Inferior parietal cortex (tissue), 1 donor: ENCODE data around the gene GALNT10.

Source experiments
- DNase-seq: peaks from one replicate; pipeline ENCODE4 v3.0.0-alpha.2; 2016; ENCODE audit errors: extremely low spot score

Gene GALNT10

DNA sequence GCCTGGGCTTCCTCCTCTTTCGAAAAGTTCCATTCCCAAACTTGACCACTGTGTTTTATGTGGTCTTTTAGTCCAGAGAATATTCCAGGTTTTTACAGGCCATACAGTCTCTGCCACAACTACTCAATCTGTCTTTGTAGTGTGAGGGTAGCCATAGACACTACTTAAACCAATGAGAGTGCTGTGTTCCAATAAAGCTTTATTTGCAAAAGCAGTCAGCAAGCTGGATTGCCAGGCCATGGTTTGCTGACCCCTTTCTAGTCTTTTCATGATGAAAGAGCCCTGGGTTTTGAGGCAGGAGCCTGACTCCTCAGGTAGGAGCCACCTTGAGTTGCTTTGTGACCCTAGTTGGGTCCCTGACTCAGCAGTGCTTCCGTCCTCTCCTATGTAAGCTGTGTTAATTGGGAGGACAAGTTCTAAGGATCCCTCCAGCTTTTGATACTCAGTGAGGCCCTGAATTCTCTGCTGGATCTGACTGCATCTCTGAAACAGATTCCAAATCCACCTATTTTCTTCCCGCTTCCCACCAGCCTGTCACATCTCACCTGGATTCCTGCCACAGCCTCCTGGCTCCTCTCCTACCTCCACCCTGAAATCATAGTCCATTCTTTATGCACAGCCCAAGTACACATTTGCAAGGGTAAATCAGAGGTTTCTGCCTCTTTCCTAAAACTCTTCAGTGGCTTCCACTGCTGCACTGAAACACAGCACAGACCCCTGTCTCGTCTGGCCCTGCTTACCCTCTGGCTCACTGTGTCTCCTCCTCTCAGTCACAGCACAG is 13.5 kb downstream of the GALNT10 start:
- no peak for DNase-seq

DNA sequence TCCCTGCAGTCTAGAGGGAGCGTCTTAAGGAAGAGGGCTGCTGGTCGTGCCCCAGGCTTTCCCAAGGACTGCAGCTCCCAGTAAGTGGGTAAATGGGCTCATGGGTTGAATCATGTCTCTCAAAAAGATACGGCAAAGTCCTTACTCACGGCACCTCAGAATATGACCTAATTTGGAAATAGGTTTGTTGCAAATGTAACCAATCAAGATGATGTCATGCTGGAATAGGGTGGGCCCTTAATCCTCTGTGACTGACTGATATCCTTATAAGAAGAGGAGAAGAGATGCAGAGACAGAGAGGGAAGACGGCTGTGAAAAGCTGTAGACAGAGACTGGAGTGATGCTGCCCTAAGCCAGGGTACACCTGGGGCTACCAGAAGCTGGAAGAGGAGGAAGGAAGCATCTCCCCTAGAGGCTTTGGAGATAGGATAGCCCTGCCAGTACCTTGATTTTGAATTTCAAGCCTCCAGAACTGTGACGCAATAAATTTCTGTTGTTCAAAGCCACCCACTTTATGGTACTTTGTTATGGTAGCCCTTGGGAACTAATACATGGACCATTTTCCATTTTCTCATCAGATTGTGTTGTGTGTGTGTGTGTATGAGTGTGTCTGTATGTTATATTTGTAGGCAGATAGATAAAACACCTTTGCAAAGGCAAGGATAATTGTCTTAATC is 15.0 kb downstream of the GALNT10 start:
- DNase-seq = no peak

DNA sequence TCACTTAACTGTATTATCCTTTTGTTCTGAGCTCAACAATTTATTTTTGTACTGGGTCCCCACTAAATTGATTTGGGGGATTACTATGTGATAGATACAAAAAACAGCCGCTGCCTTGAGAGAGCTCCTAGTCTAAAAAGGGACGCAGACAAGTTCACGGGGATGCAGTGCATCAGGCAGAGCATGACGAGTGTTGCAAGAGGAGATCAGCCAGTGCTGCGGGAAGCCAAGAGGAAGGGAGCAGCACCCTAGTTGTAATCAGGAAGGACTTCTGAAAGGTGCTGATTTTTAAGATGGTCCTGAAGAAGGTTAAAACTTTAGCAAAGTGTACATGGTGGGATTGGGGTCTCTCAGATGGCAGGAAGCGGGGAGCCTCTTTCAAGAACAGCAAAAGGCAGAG is 15.8 kb downstream of the GALNT10 start:
- no peak for DNase-seq

DNA sequence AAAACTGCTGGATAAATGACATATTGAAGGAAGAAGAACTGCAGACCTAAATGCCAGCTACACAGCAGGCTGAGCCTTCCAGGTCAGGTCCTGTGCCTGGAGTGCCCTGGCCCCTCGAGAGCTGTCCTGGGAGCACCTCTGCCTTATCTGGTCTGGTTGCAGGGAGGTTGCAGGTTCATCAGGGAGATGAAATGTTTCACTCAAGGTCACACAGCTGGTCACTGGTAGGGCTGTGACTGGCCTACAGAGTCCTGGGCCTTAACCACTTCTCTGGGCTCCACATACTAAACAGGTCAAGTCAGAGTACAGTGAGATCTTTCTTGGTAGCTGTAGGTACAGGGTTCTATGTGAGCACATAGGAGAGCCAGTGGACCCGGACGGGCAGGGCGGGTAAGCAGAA is 16.7 kb downstream of the GALNT10 start:
- no peak for DNase-seq

DNA sequence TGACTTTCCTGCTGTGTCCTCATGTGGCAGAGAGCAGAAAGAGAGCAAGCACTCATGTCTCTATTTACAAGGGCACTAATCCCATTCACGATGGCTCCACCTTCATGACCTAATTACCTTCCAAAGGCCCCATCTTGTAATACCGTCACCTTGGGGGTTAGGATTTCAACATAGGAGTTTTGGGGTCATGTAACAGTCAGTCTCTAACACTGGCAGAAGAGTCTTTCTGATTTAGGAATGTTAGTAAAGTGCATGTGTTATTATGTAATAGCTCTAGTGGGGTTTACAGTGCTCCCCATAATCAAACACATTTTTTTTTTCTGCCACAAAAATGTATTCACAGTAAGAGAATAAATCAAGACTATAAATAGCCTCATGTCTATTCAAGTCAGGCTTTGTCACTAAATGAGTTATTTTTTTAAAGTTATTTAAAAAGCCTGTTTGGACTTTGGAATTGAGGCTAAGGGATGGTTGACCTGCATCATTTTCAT is 19.1 kb downstream of the GALNT10 start:
- DNase-seq = no peak

DNA sequence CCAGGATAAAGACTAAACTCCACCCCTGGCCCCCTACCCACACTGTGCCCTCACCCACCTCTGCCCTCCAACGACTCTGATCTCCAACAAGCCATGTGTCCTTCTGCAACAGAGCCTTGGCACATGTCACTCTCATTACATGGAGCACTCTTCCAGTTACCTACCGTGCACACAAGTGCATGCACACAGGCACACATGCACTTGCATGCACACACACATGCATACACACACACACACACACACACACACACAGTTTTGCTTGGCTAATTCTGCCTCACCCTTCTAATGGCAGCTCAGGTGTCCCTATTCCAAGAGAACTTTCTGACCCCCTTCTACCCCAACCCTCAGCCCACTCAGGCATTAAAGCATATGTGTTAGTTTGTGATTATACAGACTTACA is 19.6 kb downstream of the GALNT10 start:
- DNase-seq = no peak

DNA sequence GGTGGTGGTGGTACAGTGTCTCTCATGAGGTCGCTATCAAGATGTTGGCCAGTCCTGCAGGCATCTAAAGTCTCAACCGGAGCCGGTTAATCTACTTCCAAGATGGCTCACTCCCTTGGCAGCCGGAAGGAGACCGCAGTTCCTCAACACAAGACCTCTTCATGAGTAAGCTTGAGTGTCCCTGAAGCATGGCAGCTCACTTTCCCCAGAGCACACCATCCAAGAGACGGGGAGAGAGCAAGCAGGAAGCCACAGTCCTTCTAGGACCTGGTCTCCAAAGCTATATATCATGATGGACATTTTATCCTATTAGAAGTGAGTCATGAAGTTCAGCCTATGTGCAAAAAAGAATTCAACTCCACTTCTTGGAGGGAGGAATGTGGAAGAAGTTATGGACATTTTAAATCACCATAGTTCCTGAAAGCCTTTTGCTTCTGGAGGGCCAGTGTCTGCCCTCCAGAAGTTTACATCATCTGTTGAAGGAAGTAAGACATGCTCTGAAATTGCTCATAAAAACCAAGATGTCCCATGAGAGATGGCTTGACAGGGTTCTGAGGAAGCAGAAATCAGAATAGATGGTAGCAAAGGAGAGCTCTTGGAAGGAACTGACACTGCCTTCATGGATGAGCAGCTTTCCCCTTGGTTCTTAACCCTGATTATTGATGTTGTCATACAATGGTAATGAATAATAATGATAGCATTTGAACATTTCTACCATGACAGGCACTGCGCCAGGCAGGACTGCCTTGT is 21.3 kb downstream of the GALNT10 start:
- DNase-seq = no peak

DNA sequence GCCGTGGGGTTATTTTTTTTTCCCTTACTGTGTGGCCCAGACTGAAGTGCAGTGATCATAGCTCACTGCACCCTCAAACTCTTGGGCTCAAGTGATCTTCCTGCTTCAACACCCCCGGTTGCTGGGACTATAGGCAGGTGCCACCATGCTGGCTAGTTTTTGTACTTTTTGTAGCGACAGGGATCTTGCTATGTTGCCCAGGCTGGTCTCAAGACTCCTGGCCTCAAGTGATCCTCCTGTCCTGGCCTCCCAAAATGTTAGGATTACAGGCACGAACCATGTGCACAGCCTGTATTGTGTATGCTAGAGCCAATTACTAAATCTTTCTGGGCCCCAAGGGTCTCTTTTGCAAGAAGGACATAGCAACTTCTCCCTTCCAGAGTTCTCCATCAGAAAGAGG is 23.1 kb downstream of the GALNT10 start:
- no peak for DNase-seq

DNA sequence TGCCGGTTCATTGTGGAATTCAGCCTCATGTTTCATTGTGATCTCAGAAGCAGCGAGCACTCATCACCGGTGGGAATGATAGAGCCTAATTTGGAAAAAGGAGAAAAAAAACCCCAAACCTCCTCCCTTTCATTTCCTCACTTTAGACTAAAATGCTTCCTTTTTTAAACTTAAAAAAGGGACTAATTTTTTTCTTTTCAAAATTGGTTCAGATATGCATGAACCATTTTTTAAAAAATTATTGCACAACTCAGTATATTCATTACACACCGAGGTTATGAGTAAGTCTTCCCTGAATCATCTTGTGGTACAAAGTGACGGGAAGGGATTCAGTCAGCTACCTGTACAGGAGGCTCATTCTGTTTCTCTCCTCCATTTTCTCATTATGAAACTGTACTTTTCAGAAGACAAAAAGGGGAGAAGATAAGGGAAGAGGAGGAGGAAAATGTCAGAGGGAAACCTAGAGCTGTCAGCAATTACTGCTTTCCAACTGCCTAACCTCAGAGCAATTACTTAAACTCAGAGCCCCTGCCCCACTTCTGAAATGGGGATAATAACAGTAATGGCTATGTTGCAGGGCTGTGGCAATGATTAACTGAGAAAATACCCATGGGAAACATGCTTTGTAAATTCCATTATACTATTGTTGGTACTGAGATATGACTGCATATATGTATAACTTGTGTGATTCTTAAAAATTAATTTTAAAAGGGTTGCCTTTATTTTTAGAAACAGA is 24.0 kb downstream of the GALNT10 start:
- DNase-seq = no peak

DNA sequence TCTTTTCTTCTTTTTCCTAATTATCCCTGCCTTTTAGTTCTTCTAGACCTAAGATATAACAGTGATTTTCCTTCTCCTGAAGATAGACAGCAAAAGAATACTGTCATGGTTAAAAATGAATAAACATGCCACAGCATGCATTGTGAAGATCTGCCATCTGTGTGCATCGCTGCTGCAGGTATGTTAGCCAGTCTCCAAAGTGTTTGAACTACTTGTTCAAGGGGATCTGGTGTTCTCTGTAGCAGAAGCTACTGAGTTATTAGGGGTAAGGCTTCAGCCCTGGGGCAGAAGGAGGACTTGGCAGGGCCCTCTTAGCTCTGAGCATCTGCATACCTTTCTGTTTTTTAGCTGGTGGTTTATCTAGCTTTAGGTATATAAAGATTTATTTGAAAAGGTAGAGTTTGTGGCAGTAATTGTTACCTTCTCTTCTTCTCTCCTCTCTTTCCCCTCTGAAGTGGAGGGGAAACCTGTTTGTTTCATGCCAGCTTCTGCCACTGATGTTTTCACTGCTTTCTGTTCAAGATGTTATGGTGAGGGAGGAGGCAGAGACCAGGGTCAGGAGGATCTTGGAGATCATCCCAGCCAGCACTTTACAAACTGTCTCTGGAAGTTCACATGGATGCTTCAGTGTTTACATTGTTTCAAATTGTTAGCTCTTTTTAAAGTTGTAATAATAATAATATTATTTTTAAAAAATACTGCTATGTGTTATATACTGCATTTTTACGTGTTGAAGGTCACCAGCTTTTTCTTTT is 25.2 kb downstream of the GALNT10 start:
- no peak for DNase-seq

DNA sequence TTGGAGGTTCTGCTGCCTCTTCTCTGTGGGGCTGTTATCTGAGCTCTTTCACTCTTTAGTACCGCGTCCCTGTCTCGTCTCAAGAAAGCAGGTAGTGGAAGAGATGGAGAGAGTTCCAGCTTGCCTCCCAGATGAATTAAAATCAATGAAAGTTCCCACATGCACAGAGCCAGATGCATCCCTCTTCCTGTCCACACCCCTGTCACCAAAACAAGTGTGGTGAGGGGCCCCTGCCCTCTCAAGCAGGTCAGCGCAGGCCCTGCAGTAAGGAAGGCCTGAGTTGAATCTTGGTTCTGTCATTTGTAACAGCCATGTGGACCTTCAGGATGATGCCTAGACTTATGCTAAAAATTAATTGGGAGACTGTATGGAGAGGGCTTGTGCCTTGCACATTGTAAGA is 26.9 kb downstream of the GALNT10 start:
- no peak for DNase-seq

DNA sequence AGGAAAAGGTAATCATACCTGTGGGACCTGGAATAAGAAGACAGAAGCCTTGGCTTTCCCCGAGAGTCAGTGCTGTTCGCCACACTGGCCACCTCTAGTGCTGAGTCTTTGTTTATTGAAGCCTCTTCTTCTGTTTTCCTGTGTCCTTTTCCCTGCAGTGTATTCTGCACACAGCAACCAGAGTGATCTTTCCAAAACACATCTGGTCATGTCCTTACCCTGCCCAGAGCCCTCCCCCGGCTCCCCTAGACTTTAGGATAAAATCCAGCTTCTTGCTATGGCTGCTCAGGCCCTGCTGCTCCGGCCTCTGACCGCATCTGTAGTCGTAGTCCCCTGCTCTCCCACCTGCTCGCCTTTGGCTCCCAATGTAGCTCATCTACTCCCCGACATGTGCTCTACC is 28.3 kb downstream of the GALNT10 start:
- no peak for DNase-seq

DNA sequence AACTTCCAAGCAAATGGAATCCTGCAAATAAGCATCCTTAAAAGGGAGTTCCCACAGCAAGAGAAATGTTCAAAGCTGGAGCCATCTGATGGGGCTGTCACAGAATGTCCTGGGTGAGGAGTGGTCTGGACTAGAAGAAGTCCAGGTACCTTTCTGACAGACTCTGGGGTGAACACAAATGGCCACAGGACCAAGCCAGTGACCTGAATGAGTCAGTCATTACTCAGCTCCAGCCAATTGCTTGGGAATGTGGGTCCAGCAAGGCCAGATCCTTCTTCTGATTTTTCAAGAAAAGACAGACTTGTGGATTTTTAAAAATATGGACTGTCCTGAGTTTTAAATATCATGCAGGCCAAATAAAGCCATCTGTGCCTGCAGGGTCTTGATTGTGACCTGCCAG is 30.1 kb downstream of the GALNT10 start:
- DNase-seq = no peak

DNA sequence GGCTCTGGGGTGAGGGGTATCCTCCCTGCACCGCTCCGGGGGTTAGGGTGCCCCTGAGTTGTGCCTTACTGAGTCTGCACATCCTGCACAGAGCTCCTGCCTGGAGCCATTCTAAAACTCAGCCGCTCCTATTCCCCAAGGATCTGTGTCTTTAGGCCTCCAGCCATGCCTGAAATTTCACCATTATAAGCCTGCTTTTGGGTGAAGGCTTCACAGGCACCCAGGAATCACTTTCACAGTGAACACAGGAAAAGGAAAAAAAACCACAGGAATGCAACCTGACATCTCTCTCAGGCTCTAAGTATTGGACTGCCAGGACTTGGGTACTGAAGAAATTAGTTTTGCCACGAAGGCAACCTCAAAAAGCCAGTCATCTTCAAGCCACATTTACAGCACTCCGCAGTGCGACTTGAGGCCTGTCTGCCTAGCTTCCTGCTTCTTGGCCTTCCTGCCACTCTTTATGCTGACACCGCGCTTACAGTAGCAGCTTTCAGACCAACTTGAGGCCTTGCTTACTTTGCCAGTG is 30.9 kb downstream of the GALNT10 start:
- no peak for DNase-seq

DNA sequence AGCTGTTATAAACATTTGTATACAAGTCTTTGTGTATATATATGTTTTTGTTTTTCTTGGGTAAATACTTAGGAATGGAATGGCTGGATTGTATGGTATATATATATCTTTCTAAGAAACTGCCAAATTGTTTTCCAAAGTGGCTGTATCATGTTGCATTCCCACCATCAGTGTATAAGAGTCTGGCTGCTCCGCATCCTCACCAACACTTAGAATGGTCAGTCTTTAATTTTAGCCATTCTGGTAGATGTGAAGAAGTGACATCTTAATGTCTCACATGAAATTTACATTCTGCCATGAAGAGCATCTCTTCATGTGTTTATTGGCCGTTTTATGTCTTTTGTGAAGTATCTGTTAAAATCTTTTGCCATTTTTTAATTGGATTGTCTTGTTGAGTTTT is 31.9 kb downstream of the GALNT10 start:
- no peak for DNase-seq

DNA sequence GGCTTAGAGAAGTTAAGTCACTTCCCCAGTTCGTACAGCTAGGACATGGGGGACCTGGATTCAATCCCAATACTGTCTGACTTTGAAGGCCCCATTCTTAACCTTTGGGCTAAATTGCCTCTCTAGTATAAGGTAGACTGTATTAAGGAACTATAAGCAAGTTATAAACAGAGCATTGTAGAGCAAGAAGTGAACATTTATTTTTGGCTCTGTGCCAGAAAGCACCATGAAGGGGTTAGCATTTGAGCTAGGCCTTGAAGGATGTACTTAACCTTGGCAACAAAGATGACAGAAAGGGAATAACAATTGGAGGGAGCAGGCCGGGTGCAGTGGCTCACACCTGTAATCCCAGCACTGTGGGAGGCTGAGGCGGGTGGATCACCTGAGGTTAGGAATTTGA is 32.8 kb downstream of the GALNT10 start:
- no peak for DNase-seq

DNA sequence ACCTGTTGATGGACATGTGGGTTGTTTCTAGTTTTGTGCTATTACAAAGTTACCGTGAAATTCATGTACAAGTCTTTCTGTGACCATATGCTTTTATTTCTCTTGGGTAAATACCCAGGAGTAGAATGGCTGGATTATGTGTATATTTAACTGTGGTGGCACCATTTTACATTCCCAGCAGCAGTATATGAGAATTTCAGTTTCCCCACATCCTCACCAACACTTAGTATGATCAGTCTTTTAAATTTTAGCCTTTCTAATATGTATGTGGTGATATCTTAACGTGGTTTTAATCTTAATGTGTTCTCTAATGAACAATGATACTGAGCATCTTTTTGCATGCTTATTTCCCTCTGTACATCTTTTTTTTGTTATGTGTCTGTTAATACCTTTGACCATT is 36.6 kb downstream of the GALNT10 start:
- DNase-seq = no peak

DNA sequence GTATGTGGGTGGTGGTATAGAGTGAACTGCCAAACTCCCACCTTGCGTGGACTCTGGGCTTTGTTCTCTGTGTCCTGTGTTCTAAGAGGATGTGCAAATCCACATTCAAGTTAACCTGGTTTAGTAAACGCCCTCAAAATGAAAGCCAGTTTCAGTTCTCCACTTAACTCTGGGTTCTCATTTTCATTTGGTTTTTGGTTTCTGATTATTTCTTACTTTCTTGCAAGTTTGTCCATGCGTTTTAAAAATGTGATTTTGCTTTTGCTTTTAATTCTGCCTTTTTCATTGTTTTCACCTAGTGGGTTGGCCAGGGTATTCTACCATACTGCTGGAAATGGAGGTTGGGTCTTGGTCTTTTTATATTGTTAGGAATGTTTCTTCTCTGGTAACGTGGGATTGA is 38.2 kb downstream of the GALNT10 start:
- no peak for DNase-seq

DNA sequence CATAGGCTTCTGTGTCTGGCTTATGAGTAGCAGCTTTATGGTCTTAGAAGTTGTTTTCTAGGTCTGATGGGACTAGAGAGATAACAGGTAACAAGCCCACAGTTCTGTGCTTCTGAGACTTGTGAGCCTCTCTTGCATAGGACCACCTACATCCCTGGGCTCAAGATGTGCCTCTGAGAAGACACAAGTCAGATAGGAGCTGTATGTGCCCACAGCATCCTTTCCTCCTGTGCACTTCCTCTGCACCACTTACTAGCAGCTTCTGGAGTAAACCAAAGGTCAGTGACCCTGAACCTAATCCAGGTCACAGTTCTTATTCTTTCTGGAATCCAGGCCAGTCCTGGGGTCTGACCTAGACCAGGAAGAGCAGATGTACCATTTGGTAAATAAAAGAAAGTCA is 40.0 kb downstream of the GALNT10 start:
- no peak for DNase-seq

DNA sequence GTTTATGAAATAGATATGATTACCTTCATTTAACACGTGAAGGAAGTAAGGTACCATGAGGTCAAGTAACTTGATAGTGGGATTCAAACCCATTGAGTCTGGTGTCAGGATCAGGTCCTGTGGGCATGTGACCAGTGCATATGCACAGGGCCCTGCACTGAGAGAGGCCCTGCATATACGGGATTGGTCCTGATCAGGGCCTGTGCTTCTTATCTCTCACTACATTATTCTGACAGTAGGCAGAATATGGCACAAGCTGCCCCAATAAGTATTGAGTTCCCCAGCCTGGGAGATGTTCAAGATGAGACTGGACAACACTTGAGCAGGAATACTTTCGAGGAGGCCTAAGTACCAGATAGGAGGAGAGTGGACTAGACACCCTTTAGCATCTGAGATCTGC is 44.0 kb downstream of the GALNT10 start:
- DNase-seq = no peak

DNA sequence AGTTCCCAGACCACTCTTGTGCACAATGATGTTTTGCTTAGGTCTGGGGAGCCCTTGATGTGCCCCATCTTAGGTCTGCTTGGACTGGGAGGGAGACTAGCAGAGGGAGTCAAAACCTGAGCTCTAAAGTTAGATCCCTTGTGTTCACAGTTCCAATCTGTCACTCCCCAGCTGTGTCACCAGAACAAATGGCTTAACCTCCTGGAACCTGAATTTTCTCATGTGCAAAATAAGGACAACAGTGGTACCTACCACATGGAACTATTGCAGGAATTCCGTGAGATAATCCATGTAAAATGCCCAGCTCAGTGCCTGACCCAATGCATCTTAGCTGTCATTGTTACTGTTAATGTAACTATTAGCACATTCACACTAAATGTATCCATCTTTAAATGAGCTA is 45.5 kb downstream of the GALNT10 start:
- no peak for DNase-seq
